ENCODE data around the gene DYNLT5.
"Not testable (repeated sequence)": the region's sequence is repeated elsewhere in the genome, so short reads cannot be mapped to it uniquely, and the experiment has no call there.

DYNLT5 gene

GRCh38 chr1:66785800-66786199, 33.5 kb downstream of the DYNLT5 start:
- H3K4me1 Mint-ChIP-seq (ENCODE audit: low read depth); intact Hi-C loops (cut with micrococcal nuclease); H3K27ac Mint-ChIP-seq; H3K27me3 Mint-ChIP-seq; H3K36me3 Mint-ChIP-seq (ENCODE audit: low read depth); H3K4me3 Mint-ChIP-seq: not testable (repeated sequence)
- peaks cover 20% of the 10 kb centered on the region for H3K9me3 Mint-ChIP-seq

DNA sequence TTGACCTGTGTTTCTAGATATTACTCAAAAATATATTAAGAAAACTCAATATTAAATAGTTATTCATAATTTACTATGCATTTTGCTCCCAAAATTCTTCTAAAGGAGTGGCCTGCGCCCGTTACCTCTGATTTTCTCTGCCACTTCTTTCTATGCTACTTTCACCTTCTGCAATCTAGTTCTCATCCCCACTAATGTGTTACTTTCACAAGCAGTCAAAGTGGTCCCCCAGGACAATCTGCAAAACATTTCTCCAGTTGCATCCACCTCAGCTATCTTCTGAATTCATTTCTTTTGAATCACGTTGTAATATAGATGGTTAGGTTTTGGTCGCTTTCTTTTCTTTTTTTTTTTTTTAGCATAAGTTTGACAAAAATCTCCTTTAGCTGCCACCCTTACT, 35.4 kb downstream of the DYNLT5 start:
- no peaks in the 10 kb centered on the region for H3K36me3 Mint-ChIP-seq (ENCODE audit: low read depth)
- peaks cover 6% of the 10 kb centered on the region for H3K9me3 Mint-ChIP-seq
- no peak overlapping the region for H3K27ac Mint-ChIP-seq
- intact Hi-C loops (cut with micrococcal nuclease), result no loop called here
- no peaks in the 10 kb centered on the region for H3K4me1 Mint-ChIP-seq (ENCODE audit: low read depth)
- H3K4me3 Mint-ChIP-seq, result no peak overlapping the region
- H3K27me3 Mint-ChIP-seq, result no peaks in the 10 kb centered on the region

DNA sequence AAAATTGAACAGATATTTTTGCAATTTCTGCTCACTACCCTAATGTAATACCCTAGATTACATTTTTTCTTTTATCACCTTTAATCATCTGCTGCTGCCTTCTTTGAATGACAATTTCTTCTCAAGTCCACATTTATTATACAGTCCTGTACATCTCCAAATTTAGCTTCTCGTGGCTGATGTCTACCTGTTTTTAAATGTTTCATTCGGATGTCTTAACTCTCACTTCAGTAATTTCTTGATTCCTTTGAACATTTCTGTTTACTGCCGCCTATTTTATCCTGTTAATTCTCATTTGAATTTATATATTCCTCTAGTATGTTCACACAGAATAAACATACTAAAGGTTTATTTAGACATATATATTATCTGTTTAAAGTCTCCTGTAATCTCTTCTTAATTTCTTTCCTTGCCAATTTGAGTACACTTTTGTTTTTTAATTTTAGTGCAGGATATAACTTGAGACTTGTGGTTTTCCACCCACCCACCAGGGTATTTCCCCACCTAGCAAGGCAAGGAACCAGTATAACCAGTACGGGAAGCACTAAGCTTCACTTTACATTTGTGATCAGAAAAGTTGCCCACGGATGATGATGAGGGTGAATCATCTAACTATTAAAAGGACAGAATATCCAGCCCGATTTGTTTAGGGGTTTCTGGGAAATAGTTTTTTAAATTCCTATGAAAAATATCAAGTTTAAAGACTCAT, 36.1 kb downstream of the DYNLT5 start:
- Mint-ChIP-seq H3K36me3 (ENCODE audit: low read depth) (no peaks in the 10 kb centered on the region), H3K9me3 (no peaks in the 10 kb centered on the region), H3K27ac (no peak overlapping the region), H3K27me3 (no peaks in the 10 kb centered on the region), H3K4me1 (ENCODE audit: low read depth) (no peaks in the 10 kb centered on the region), H3K4me3 (no peak overlapping the region)
- intact Hi-C loops (cut with micrococcal nuclease), result no loop called here

DNA sequence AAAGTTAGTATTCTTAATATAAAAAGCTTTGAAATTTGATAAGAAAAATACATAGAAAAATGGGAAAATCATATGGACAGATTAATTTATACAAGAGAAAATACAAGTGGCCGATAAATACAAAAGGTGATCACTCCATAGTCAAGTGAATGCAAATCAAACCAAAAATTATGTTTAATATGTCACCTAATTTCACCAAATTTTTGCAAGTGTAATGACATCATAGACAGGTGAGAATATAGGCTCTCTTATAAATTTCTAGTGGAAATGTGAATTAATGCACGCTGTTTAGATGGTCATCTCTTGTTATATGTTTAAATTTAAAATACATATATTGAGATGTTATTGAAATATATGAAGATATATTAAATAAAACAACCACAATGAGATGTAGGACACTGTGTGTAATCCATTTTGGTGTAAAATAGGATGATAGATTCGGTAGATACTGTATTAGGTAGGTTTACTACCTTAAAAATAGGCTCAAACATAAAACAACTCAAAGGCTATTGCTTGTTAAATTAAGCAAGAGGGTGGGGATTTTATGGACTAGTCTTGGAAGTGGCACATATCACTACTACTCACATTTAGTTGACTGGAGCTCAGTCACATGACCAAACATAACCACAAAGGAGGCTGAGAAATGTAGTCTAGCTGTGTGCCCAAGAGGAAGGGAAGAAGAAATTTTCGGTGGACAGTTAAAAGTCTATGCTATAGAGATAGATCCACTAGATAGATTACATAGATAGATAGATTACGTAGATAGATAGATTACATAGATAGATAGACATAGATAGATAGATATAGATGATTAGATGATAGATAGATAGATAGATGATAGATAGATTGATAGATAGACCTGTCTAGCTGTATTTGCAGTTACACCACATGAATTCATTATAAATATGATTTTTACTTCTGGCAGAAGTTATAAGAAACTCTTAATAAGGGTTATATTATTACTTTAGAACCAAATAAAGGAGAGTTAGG, 39.7 kb downstream of the DYNLT5 start:
- H3K9me3 Mint-ChIP-seq, result no peaks in the 10 kb centered on the region
- no peak overlapping the region for H3K27ac Mint-ChIP-seq
- H3K36me3 Mint-ChIP-seq (ENCODE audit: low read depth), result no peaks in the 10 kb centered on the region
- H3K4me1 Mint-ChIP-seq (ENCODE audit: low read depth), result no peaks in the 10 kb centered on the region
- H3K27me3 Mint-ChIP-seq, result no peaks in the 10 kb centered on the region
- intact Hi-C loops (cut with micrococcal nuclease), result no loop called here
- no peak overlapping the region for H3K4me3 Mint-ChIP-seq

DNA sequence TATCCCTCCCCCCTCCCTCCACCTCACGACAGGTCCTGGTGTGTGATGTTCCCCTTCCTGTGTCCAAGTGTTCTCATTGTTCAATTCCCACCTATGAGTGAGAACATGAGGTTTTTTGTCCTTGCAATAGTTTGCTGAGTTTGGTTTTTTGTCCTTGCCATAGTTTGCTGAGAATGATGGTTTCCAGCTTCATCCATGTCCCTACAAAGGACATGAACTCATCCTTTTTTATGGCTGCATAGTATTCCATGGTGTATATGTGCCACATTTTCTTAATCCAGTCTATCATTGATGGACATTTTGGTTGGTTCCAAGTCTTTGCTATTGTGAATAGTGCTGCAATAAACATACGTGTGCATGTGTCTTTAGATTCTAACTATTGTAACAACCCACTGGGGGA, 43.6 kb downstream of the DYNLT5 start:
- H3K27ac Mint-ChIP-seq; H3K36me3 Mint-ChIP-seq (ENCODE audit: low read depth); H3K4me3 Mint-ChIP-seq; H3K4me1 Mint-ChIP-seq (ENCODE audit: low read depth); intact Hi-C loops (cut with micrococcal nuclease); H3K27me3 Mint-ChIP-seq; H3K9me3 Mint-ChIP-seq: not testable (repeated sequence)

GRCh38 chr1:66809245-66809644, 57.0 kb downstream of the DYNLT5 start:
- Mint-ChIP-seq H3K27me3 (no peaks in the 10 kb centered on the region), H3K27ac (no peak overlapping the region), H3K36me3 (ENCODE audit: low read depth) (no peaks in the 10 kb centered on the region), H3K4me1 (ENCODE audit: low read depth) (no peaks in the 10 kb centered on the region), H3K4me3 (no peak overlapping the region), H3K9me3 (no peaks in the 10 kb centered on the region)
- intact Hi-C loops (cut with micrococcal nuclease), result no loop called here

GRCh38 chr1:66809736-66810326, 57.6 kb downstream of the DYNLT5 start:
- Mint-ChIP-seq H3K4me1 (ENCODE audit: low read depth) (no peaks in the 10 kb centered on the region), H3K27me3 (no peaks in the 10 kb centered on the region), H3K4me3 (no peak overlapping the region), H3K9me3 (no peaks in the 10 kb centered on the region), H3K27ac (no peak overlapping the region), H3K36me3 (ENCODE audit: low read depth) (no peaks in the 10 kb centered on the region)
- intact Hi-C loops (cut with micrococcal nuclease), result no loop called here

DNA sequence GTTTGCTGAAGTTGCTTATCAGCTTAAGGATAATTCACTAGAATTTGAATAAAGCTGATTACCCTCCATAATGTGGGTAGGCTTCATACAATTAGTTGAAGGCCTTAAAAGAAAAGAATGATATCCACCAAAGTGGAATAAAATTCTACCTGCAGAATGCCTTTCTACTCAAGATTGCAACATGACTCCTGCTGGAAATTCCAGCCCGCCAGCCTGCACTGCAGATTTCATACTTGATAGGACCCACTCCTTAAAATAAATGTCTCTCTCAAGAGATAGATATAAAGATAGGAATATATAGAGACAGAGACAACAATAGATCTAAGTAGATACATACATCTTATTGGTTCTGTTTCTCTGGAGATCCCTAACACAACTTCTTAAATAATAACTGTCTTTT, 72.5 kb downstream of the DYNLT5 start:
- H3K36me3 Mint-ChIP-seq (ENCODE audit: low read depth), result no peaks in the 10 kb centered on the region

More for the DNA sequence above, 72.5 kb downstream of the DYNLT5 start:
- H3K27ac Mint-ChIP-seq, result no peak overlapping the region
- H3K9me3 Mint-ChIP-seq, result no peaks in the 10 kb centered on the region
- H3K4me1 Mint-ChIP-seq (ENCODE audit: low read depth), result no peaks in the 10 kb centered on the region
- intact Hi-C loops (cut with micrococcal nuclease), result no loop called here
- no peaks in the 10 kb centered on the region for H3K27me3 Mint-ChIP-seq
- no peak overlapping the region for H3K4me3 Mint-ChIP-seq

Measured in dendritic cell treated with granulocyte-macrophage colony-stimulating factor and Interleukin-4, amounts not matched to agents 40 ng/mL and 50 ng/mL, for 4 days (primary cell).